ENCODE results near the gene NMBR.

- TF ChIP-seq MYC (IDR thresholded peaks at IDR 0.05; ENCODE audit: low read depth, low read length) (no peak), CTCF (IDR thresholded peaks at IDR 0.05; ENCODE audit: low read depth, low read length) (no peak)
These were observed 101.3 kb downstream of the NMBR start for GRCh38 chr6:142045380-142046278.

Data from NB4 (cell line).